H1 (cell line): ENCODE data around the gene SLC44A1. TPM values are rescaled to one million over a fixed set of nuclear protein-coding genes. Genes with fewer than 3 reads are reported as not detected.

ENCODE experiments used
- CTCF ChIA-PET: fragments of 300-600 bp; sonication (Branson Sonifier 250); formaldehyde crosslinking; loops from one replicate; lab custom pipeline; 2021; ENCODE audit not compliant: partially characterized antibody; lab: Charles Lee
- POLR2A ChIA-PET: fragments of 300-600 bp; sonication (Branson Sonifier 250); formaldehyde crosslinking; loops from one replicate; lab custom pipeline; 2021; ENCODE audit warnings: inconsistent platforms; ENCODE audit not compliant: partially characterized antibody; lab: Charles Lee
- DNase-seq, 2 experiments: peaks; one replicate each; pipeline versions ENCODE4 v3.0.0 to v3.0.0-alpha.2; 2010 to 2022; ENCODE audit warnings: low spot score in 2 of 2, low read depth in 1 of 2, mixed read lengths in 1 of 2
- FAIRE-seq: peaks from 2 replicates; lab custom pipeline; 2011; peaks lifted over from hg19 to GRCh38; lab: Jason Lieb, UNC
- H2AFZ ChIP-seq: 2 replicates; pipeline ENCODE4 v1.8.1; 2012; ENCODE audit warnings: low read length, inconsistent platforms
- H2AK5ac ChIP-seq: 2 replicates; pipeline ENCODE4 v1.6.1; 2013; ENCODE audit warnings: low read depth, low read length
- H2BK120ac ChIP-seq: replicated peaks from 2 replicates; pipeline ENCODE3; 2013; ENCODE audit warnings: low read depth, low read length, inconsistent platforms
- H2BK12ac ChIP-seq: 2 replicates; pipeline ENCODE4 v1.6.1; 2013; ENCODE audit warnings: low read depth, low read length
- H2BK15ac ChIP-seq: 2 replicates; pipeline ENCODE4 v1.6.1; 2013; ENCODE audit warnings: low read length
- H2BK20ac ChIP-seq: 2 replicates; pipeline ENCODE4 v1.6.1; 2013; ENCODE audit warnings: low read length
- H2BK5ac ChIP-seq: 2 replicates; pipeline ENCODE4 v1.6.1; 2013; ENCODE audit warnings: low read depth, low read length
- H3K14ac ChIP-seq: 2 replicates; pipeline ENCODE4 v1.6.1; 2013; ENCODE audit warnings: inconsistent platforms; ENCODE audit not compliant: insufficient read length
- H3K18ac ChIP-seq: 2 replicates; pipeline ENCODE4 v1.6.1; 2013; ENCODE audit warnings: low read length; ENCODE audit errors: extremely low read depth
- H3K23ac ChIP-seq: 2 replicates; pipeline ENCODE4 v1.6.1; 2013; ENCODE audit warnings: inconsistent platforms; ENCODE audit not compliant: insufficient read length
- H3K23me2 ChIP-seq: 2 replicates; pipeline ENCODE4 v1.6.1; 2013; ENCODE audit warnings: low read depth, low read length
- H3K27ac ChIP-seq: 2 replicates; pipeline ENCODE4 v1.6.1; 2011; ENCODE audit warnings: low read depth, low read length, inconsistent platforms
- H3K27me3 ChIP-seq, 4 experiments: replicated peaks in 1 of 4; 1 replicate in 1 of 4; 2 replicates in 3 of 4; pipeline versions ENCODE4 v1.6.1 to v1.8.1; 2011 to 2013; ENCODE audit warnings: low read length in 3 of 4, mild to moderate bottlenecking in 3 of 4, inconsistent platforms in 2 of 4, mixed read lengths in 2 of 4, moderate library complexity in 1 of 4; ENCODE audit not compliant: control insufficient read depth in 3 of 4, insufficient read depth in 3 of 4; ENCODE audit errors: extremely low read depth in 1 of 4
- H3K36me3 ChIP-seq, 4 experiments: 2 replicates each; pipeline versions ENCODE4 v1.6.1 to v1.8.1; 2011 to 2013; ENCODE audit warnings: mild to moderate bottlenecking in 4 of 4, low read length in 3 of 4, moderate library complexity in 2 of 4, control low read depth in 1 of 4, inconsistent platforms in 1 of 4; ENCODE audit not compliant: insufficient read depth in 4 of 4, control insufficient read depth in 2 of 4
- H3K4ac ChIP-seq: replicated peaks from 2 replicates; pipeline ENCODE3; 2013; ENCODE audit warnings: low read length, low read depth, mixed read lengths, inconsistent platforms; ENCODE audit not compliant: insufficient read length
- H3K4me1 ChIP-seq, 4 experiments: replicated peaks in 1 of 4; 1 replicate in 1 of 4; 2 replicates in 3 of 4; pipeline versions ENCODE4 v1.6.1 to v1.8.1; 2011 to 2013; ENCODE audit warnings: low read length in 3 of 4, inconsistent platforms in 2 of 4, mixed read lengths in 1 of 4; ENCODE audit not compliant: insufficient read depth in 4 of 4, control insufficient read depth in 3 of 4
- H3K4me2 ChIP-seq, 2 experiments: 2 replicates each; pipeline versions ENCODE4 v1.6.1 to v1.8.1; 2011 to 2013; ENCODE audit warnings: low read depth in 2 of 2, low read length in 2 of 2, control low read depth in 1 of 2, inconsistent platforms in 1 of 2, mild to moderate bottlenecking in 1 of 2; ENCODE audit not compliant: insufficient read depth in 1 of 2
- H3K4me3 ChIP-seq, 4 experiments: fragments of 200-600, 300-600 bp in 1 of 4; sonication (generic), shearing (Covaris generic), sonication (Bioruptor Twin) in 1 of 4; 2 replicates each; pipeline versions ENCODE4 v1.5.1 to v1.8.1; 2011 to 2016; ENCODE audit warnings: low read length in 4 of 4, low read depth in 3 of 4, control low read depth in 2 of 4, inconsistent platforms in 2 of 4, mild to moderate bottlenecking in 2 of 4, mixed read lengths in 1 of 4, moderate library complexity in 1 of 4; ENCODE audit not compliant: insufficient read depth in 2 of 4; ENCODE audit errors: extremely low read depth in 1 of 4
- H3K56ac ChIP-seq: replicated peaks from 2 replicates; pipeline ENCODE3; 2013; ENCODE audit warnings: low read depth, mild to moderate bottlenecking, mixed read lengths, low read length, inconsistent platforms; ENCODE audit not compliant: insufficient read length
- H3K79me1 ChIP-seq: 2 replicates; pipeline ENCODE4 v1.6.1; 2013; ENCODE audit warnings: low read depth, low read length, control low read depth
- H3K79me2 ChIP-seq, 2 experiments: 2 replicates each; pipeline versions ENCODE4 v1.6.1 to v1.8.1; 2012 to 2013; ENCODE audit warnings: low read length in 2 of 2, mild to moderate bottlenecking in 2 of 2, inconsistent platforms in 1 of 2; ENCODE audit not compliant: insufficient read depth in 2 of 2, control insufficient read depth in 1 of 2
- H3K9ac ChIP-seq, 4 experiments: replicated peaks in 1 of 4; 1 replicate in 1 of 4; 2 replicates in 3 of 4; pipeline versions ENCODE4 v1.6.1 to v1.8.1; 2011 to 2013; ENCODE audit warnings: low read depth in 3 of 4, low read length in 3 of 4, control low read depth in 2 of 4, mild to moderate bottlenecking in 2 of 4, moderate library complexity in 2 of 4, inconsistent platforms in 1 of 4; ENCODE audit errors: extremely low read depth in 1 of 4
- H3K9me3 ChIP-seq, 2 experiments: 2 replicates each; pipeline versions ENCODE4 v1.6.1 to v1.8.1; 2012 to 2013; ENCODE audit warnings: mild to moderate bottlenecking in 2 of 2, moderate library complexity in 2 of 2, control low read depth in 1 of 2, inconsistent platforms in 1 of 2, low read depth in 1 of 2, low read length in 1 of 2, mixed read lengths in 1 of 2; ENCODE audit not compliant: insufficient read depth in 2 of 2
- H4K20me1 ChIP-seq, 2 experiments: replicated peaks in 1 of 2; 2 replicates each; pipeline versions ENCODE3 to v1.8.1; 2011 to 2013; ENCODE audit warnings: inconsistent platforms in 2 of 2, low read length in 2 of 2, mild to moderate bottlenecking in 1 of 2; ENCODE audit not compliant: insufficient read depth in 2 of 2, control insufficient read depth in 1 of 2
- H4K5ac ChIP-seq: 2 replicates; pipeline ENCODE4 v1.6.1; 2013; ENCODE audit warnings: low read length, low read depth, mixed read lengths, inconsistent platforms; ENCODE audit not compliant: insufficient read length
- H4K8ac ChIP-seq: 2 replicates; pipeline ENCODE4 v1.8.0; 2013; ENCODE audit warnings: mild to moderate bottlenecking, moderate library complexity, low read length, inconsistent platforms; ENCODE audit not compliant: insufficient read depth; ENCODE audit errors: extremely low read depth
- H4K91ac ChIP-seq: replicated peaks from 2 replicates; pipeline ENCODE3; 2013; ENCODE audit warnings: low read length, mixed read lengths, inconsistent platforms; ENCODE audit not compliant: insufficient read length
- ASH2L ChIP-seq: fragments of 200-600, 300-600 bp; sonication (generic); IDR thresholded peaks from one replicate; pipeline ENCODE4 v1.7.1; 2017; ENCODE audit warnings: low read length
- CBX5 ChIP-seq: fragments of 300-800, 300-1000 bp; sonication (generic); IDR thresholded peaks from 2 replicates; pipeline ENCODE4 v1.7.1; 2016; ENCODE audit warnings: antibody characterized with exemption, low read length, low read depth
- CBX8 ChIP-seq: fragments of 300-800, 300-1000 bp; sonication (generic); IDR thresholded peaks from 2 replicates; pipeline ENCODE4 v1.7.1; 2016; ENCODE audit warnings: low read depth, low read length, borderline replicate concordance
- E2F6 ChIP-seq: IDR thresholded peaks from 2 replicates; pipeline ENCODE4 v1.6.1; 2012; ENCODE audit warnings: inconsistent platforms
- FOSL1 ChIP-seq: IDR thresholded peaks from 2 replicates; pipeline ENCODE4 v1.6.1; 2011; ENCODE audit warnings: mild to moderate bottlenecking, low read depth, low read length, moderate library complexity; ENCODE audit not compliant: insufficient read depth
- JUN ChIP-seq: IDR thresholded peaks from 2 replicates; pipeline ENCODE4 v1.6.1; 2011; ENCODE audit warnings: low read depth, mild to moderate bottlenecking, improper control_type of control experiment, low read length
- KDM5A ChIP-seq: fragments of 200-600 bp; IDR thresholded peaks from 2 replicates; pipeline ENCODE4 v1.7.1; 2012; ENCODE audit warnings: mild to moderate bottlenecking, low read length, inconsistent platforms, mixed read lengths
- PHF8 ChIP-seq: fragments of 200-600 bp; sonication (generic); conservative IDR thresholded peaks from 2 replicates; pipeline ENCODE4 v1.7.1; 2012; ENCODE audit warnings: low read depth, mild to moderate bottlenecking, inconsistent platforms, low read length, moderate library complexity
- RAD21 ChIP-seq, 2 experiments: IDR thresholded peaks in 1 of 2; conservative IDR thresholded peaks in 1 of 2; 2 replicates each; pipeline ENCODE4 v1.6.1; 2011; ENCODE audit warnings: low read depth in 2 of 2, low read length in 2 of 2, improper control_type of control experiment in 1 of 2, inconsistent platforms in 1 of 2, mild to moderate bottlenecking in 1 of 2, moderate library complexity in 1 of 2
- RXRA ChIP-seq: IDR thresholded peaks from 2 replicates; pipeline ENCODE4 v1.6.1; 2011; ENCODE audit warnings: low read depth, mild to moderate bottlenecking, low read length, moderate library complexity; ENCODE audit not compliant: insufficient read depth
- SIX5 ChIP-seq: IDR thresholded peaks from 2 replicates; pipeline ENCODE4 v1.6.1; 2011; ENCODE audit warnings: mild to moderate bottlenecking, low read depth, low read length
- SP1 ChIP-seq: IDR thresholded peaks from 2 replicates; pipeline ENCODE4 v1.6.1; 2011; ENCODE audit warnings: low read depth, low read length
- YY1 ChIP-seq: IDR thresholded peaks from 2 replicates; pipeline ENCODE4 v1.6.1; 2011; ENCODE audit warnings: low read depth, mild to moderate bottlenecking, low read length
- WGBS, 2 experiments: shearing (Covaris generic) in 1 of 2; methylation state at CpG; one replicate each; pipeline versions ENCODE4 v1.1.6 to v1.1.7; 2013 to 2015; ENCODE audit warnings: low lambda C conversion rate in 2 of 2, mixed read lengths in 2 of 2, inconsistent platforms in 1 of 2, low coverage in 1 of 2, missing lambda C conversion rate in 1 of 2; ENCODE audit not compliant: insufficient replicate concordance in 2 of 2, insufficient coverage in 1 of 2, insufficient read length in 1 of 2; ENCODE audit errors: extremely low coverage in 1 of 2, missing lambda C conversion rate in 1 of 2; 5-methylcytosine and 5-hydroxymethylcytosine counted together
- polyA plus RNA-seq, 7 experiments: library from polyadenylated mRNA; depleted of rRNA in 3 of 7; stranded (reverse) in 5 of 7; unstranded in 2 of 7; fragments of >200 nt in 5 of 7; fragments of 200-250 nt in 2 of 7; gene quantifications; 1 replicate in 5 of 7; 2 replicates in 1 of 7; 4 replicates in 1 of 7; pipeline versions ENCODE4 v1.2.1 to v1.2.3, GENCODE V29; 2011 to 2013; ENCODE audit warnings: missing spikeins in 2 of 7, mixed read lengths in 2 of 7
- total RNA-seq: library from RNA; stranded (reverse); fragmentation: NEBNext Ultra II Directional; extraction: Animal tissue kit (Norgen Biotek cat#: 25700); gene quantifications from 2 replicates; pipeline ENCODE4 v1.2.1, GENCODE V29; 2021

SLC44A1 gene
- total and polyA plus RNA-seq, 2 of the 8 experiments (the other 6 are each of a cell fraction or from before 2014, with no cell fraction given), result 30.5 to 71.2 TPM

DNA sequence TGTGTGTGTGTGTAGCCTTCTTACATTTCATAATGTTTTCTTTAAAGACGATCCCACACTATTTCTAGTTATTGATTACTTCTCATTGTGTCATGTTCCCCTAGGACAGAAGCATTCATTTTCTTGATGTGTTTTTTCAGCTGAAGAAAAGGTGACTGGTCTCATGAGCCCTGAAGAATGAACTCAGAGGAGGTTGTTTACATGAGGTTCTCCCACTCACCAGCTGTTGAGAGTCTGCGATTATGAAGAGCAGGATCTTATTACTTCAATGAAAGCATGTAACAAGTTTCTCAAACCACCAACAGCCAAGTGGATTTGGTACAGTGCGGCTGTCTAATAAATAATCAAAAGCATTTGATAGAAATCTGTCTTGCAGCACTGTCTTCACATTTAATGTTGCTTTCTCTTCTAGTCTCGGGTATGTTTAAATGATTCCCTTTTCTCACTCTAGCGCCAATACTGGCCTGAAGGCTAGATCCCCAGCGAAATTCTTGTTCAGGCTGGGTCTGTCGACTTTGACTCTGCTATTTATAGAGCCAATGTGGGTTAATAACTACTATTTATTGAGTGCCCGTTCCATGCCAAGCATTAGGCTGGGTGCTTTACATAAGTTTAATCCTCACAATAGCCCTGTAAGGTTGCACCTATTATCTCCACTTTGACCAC is 193.8 kb downstream of the SLC44A1 start:
- Histone ChIP-seq H2BK120ac (no peak overlapping the region), H2BK20ac (no peak overlapping the region), H2BK12ac (no peak overlapping the region), H2AFZ (no peak overlapping the region), H3K4ac (no peak overlapping the region), H2AK5ac (no peak overlapping the region), H3K56ac (no peak overlapping the region), H4K5ac (no peak overlapping the region), H3K27me3 (no peaks in the 10 kb centered on the region), H3K23ac (no peak overlapping the region), H3K4me2 (no peak overlapping the region), H3K9me3 (no peaks in the 10 kb centered on the region; a peak in 1 of 4 replicates), H3K9ac (no peak overlapping the region), H3K4me3 (no peak overlapping the region), H3K36me3 (no peaks in the 10 kb centered on the region), H4K20me1 (no peaks in the 10 kb centered on the region), H4K8ac (no peak overlapping the region), H3K18ac (no peak overlapping the region), H3K79me1 (no peaks in the 10 kb centered on the region), H3K27ac (no peak overlapping the region), H3K79me2 (no peaks in the 10 kb centered on the region), H2BK5ac (no peak overlapping the region), H3K14ac (no peak overlapping the region), H4K91ac (no peak overlapping the region), H3K23me2 (no peaks in the 10 kb centered on the region), H3K4me1 (no peaks in the 10 kb centered on the region), H2BK15ac (no peak overlapping the region)
- ChIA-PET CTCF (interaction anchor here (0.5 to 1.3 kb wide), 2 partner anchors 9 to 439 kb away, joined by 3 read pairs; no protein-coding TSS in a partner anchor), POLR2A (no interaction called here)
- WGBS, 2 experiments, result 90% methylated on average over 8 of the region's 8 CpGs; no CpG with 5 or more reads in 1 of the 2 experiments
- no peak for FAIRE-seq
- DNase-seq, result no peak
- TF ChIP-seq SP1 (no peak), CBX5 (no peak), FOSL1 (no peak), KDM5A (no peak), YY1 (no peak), ASH2L (no peak), RAD21 (IDR thresholded peaks at IDR 0.05 in 1 of 2, conservative IDR thresholded peaks at IDR 0.05 in 1 of 2; ENCODE audit: low read depth in 2 of 2, low read length in 2 of 2) (no peak), SIX5 (no peak), RXRA (no peak), E2F6 (no peak), JUN (no peak), PHF8 (no peak), CBX8 (no peak)
